Naive thymus-derived CD4-positive, alpha-beta T cell (primary cell): Measurements from ENCODE around the gene MAP7D1. TPM values are rescaled to one million over a fixed set of nuclear protein-coding genes. Genes with fewer than 3 reads are reported as not detected.
A peak's percentile ranks its signal among the peaks of the same experiment; 100 is the strongest.
"Not testable (repeated sequence)": the region's sequence is repeated elsewhere in the genome, so short reads cannot be mapped to it uniquely, and the experiment has no call there.

ENCODE experiments used
- ATAC-seq: fragments of 150-1000 bp; cut with Tn5 transposase; 2 replicates; pipeline ENCODE4 v1.10.0; 2021; ENCODE audit warnings: mild to moderate bottlenecking, moderate library complexity
- CTCF ChIA-PET: fragments of 350-600 bp; sonication (Branson Sonifier 250); formaldehyde crosslinking; loops from one replicate; lab custom pipeline; 2021; ENCODE audit warnings: antibody characterized with exemption; lab: Charles Lee
- POLR2A ChIA-PET: fragments of 350-600 bp; sonication (Branson Sonifier 250); formaldehyde crosslinking; loops from one replicate; lab custom pipeline; 2021; ENCODE audit warnings: antibody characterized with exemption, inconsistent platforms; lab: Charles Lee
- DNase-seq, 9 donors: peaks; one replicate each; pipeline versions ENCODE4 v3.0.0 to v3.0.0-alpha.2; 2020 to 2022; ENCODE audit warnings: mixed read lengths in 1 of 9
- H3K27ac ChIP-seq: one replicate; pipeline ENCODE4 v1.7.0; 2013; ENCODE audit warnings: mild to moderate bottlenecking, low read depth, low read length, moderate library complexity
- H3K27me3 ChIP-seq, 2 donors: one replicate each; pipeline ENCODE4 v1.7.0; 2013; ENCODE audit warnings: low read length in 2 of 2, mild to moderate bottlenecking in 2 of 2, moderate library complexity in 2 of 2; ENCODE audit not compliant: control insufficient read depth in 2 of 2, insufficient read depth in 2 of 2
- H3K36me3 ChIP-seq, 3 experiments: 1 replicate in 2 of 3; 2 replicates in 1 of 3; pipeline ENCODE4 v1.7.0; 2013; ENCODE audit warnings: low read length in 3 of 3, mild to moderate bottlenecking in 3 of 3, moderate library complexity in 1 of 3; ENCODE audit not compliant: insufficient read depth in 3 of 3, control insufficient read depth in 2 of 3
- H3K4me1 ChIP-seq, 2 donors: one replicate each; pipeline ENCODE4 v1.7.0; 2013; ENCODE audit warnings: low read length in 2 of 2, mild to moderate bottlenecking in 2 of 2, moderate library complexity in 1 of 2; ENCODE audit not compliant: control insufficient read depth in 2 of 2, insufficient read depth in 2 of 2
- H3K4me3 ChIP-seq: 2 replicates; pipeline ENCODE4 v1.7.0; 2013; ENCODE audit warnings: mild to moderate bottlenecking, low read length
- H3K9me3 ChIP-seq, 3 experiments: 1 replicate in 2 of 3; 2 replicates in 1 of 3; pipeline ENCODE4 v1.7.0; 2013; ENCODE audit warnings: low read length in 3 of 3; ENCODE audit not compliant: control insufficient read depth in 2 of 3
- H3K27ac Mint-ChIP-seq, 9 donors: one replicate each; pipeline ENCODE4 v1.8.0; 2020 to 2022; ENCODE audit warnings: mixed read lengths in 9 of 9, mild to moderate bottlenecking in 8 of 9, moderate library complexity in 5 of 9, inconsistent platforms in 2 of 9
- H3K27me3 Mint-ChIP-seq, 5 donors: one replicate each; pipeline ENCODE4 v1.8.0; 2021 to 2022; ENCODE audit warnings: mixed read lengths in 5 of 5, mild to moderate bottlenecking in 1 of 5
- H3K36me3 Mint-ChIP-seq, 5 donors: one replicate each; pipeline ENCODE4 v1.8.0; 2020 to 2022; ENCODE audit warnings: mixed read lengths in 5 of 5, mild to moderate bottlenecking in 3 of 5, inconsistent platforms in 1 of 5
- H3K4me1 Mint-ChIP-seq, 7 donors: one replicate each; pipeline ENCODE4 v1.8.0; 2020 to 2022; ENCODE audit warnings: mixed read lengths in 7 of 7, mild to moderate bottlenecking in 3 of 7, inconsistent platforms in 1 of 7
- H3K4me3 Mint-ChIP-seq, 10 donors: one replicate each; pipeline ENCODE4 v1.8.0; 2020 to 2022; ENCODE audit warnings: mild to moderate bottlenecking in 10 of 10, mixed read lengths in 10 of 10, moderate library complexity in 6 of 10, inconsistent platforms in 2 of 10
- H3K9me3 Mint-ChIP-seq, 11 donors: one replicate each; pipeline ENCODE4 v1.8.0; 2020 to 2022; ENCODE audit warnings: mixed read lengths in 11 of 11, mild to moderate bottlenecking in 4 of 11, inconsistent platforms in 1 of 11, moderate library complexity in 1 of 11
- intact Hi-C, 2 donors: fragments of 100-400 bp; cut with micrococcal nuclease; formaldehyde crosslinking; loops; one replicate each; pipeline ENCODE4 v1.15.1; 2023
- polyA plus RNA-seq, 2 donors: library from polyadenylated mRNA; unstranded; fragments of 300-500 nt; fragmentation: Illumina TruSeq; gene quantifications; one replicate each; pipeline ENCODE4 v1.2.3, GENCODE V29; 2021
- total RNA-seq, 6 experiments: library from RNA in 5 of 6; stranded (reverse) in 5 of 6; gene quantifications; 1 replicate in 5 of 6; 2 replicates in 1 of 6; pipeline ENCODE4 v1.2.3 and lab custom pipeline; 2021 to 2026

Gene MAP7D1
- total and polyA plus RNA-seq, 7 experiments from 2014 or later: 15.2 to 257 (median 232) TPM

- Histone ChIP-seq H3K27me3 (no peaks in the 10 kb centered on the region), H3K36me3 (peaks cover 21 to 68% (median 45%) of the 10 kb centered on the region in 3 experiments), H3K4me3 (no peak overlapping the region), H3K9me3 (no peaks in the 10 kb centered on the region), H3K4me1 (no peaks in the 10 kb centered on the region), H3K27ac (no peak overlapping the region)
- intact Hi-C loops: no loop called here
- Mint-ChIP-seq H3K4me1 (peaks cover 0 to 13% (median 6%) of the 10 kb centered on the region in 7 donors), H3K27me3 (no peaks in the 10 kb centered on the region), H3K4me3 (no peak overlapping the region), H3K27ac (peak overlapping the region in 2 of 9 donors; percentile 45 to 72), H3K9me3 (no peaks in the 10 kb centered on the region), H3K36me3 (peaks cover 10 to 31% (median 13%) of the 10 kb centered on the region in 5 donors)
- ATAC-seq (no peak), DNase-seq (no peak)
- CTCF ChIA-PET: no interaction called here
- POLR2A ChIA-PET: interaction anchor here (1.4 to 3.2 kb wide), 2 partner anchors 17 to 23 kb away, joined by 4 to 19 read pairs; partner anchors contain the start of gene MAP7D1
These were observed 23.2 kb downstream of the MAP7D1 start for GRCh38 chr1:36179220-36179600.

GRCh38 chr1:36182734-36183133, 26.8 kb downstream of the MAP7D1 start:
- ChIA-PET POLR2A (interaction anchor here (0.9 to 4.1 kb wide), 9 partner anchors 12 to 103 kb away, joined by 3 to 33 read pairs (median 6); partner anchors contain the start of genes MAP7D1, THRAP3 and TRAPPC3), CTCF (interaction anchor here (0.6 to 2.9 kb wide), 7 partner anchors 10 to 645 kb away, joined by 3 to 27 read pairs (median 4); partner anchors contain the start of gene TRAPPC3)
- peaks cover 10 to 20% (median 11%) of the 10 kb centered on the region in 5 donors for H3K36me3 Mint-ChIP-seq
- H3K4me3 Mint-ChIP-seq: no peak overlapping the region
- no peaks in the 10 kb centered on the region for H3K27me3 Mint-ChIP-seq
- Histone ChIP-seq H3K36me3 (peaks cover 14 to 35% (median 19%) of the 10 kb centered on the region in 3 experiments), H3K4me3 (no peak overlapping the region), H3K9me3 (no peaks in the 10 kb centered on the region), H3K4me1 (no peaks in the 10 kb centered on the region), H3K27me3 (no peaks in the 10 kb centered on the region), H3K27ac (peak overlapping the region; percentile 3)
- DNase-seq (no peak), ATAC-seq (peak; percentile 32)
- H3K27ac Mint-ChIP-seq: peak overlapping the region; percentile 10 to 85 (median 68)
- H3K9me3 Mint-ChIP-seq: no peaks in the 10 kb centered on the region
- intact Hi-C loops: no loop called here
- H3K4me1 Mint-ChIP-seq: peaks cover 0 to 18% (median 9%) of the 10 kb centered on the region in 7 donors

GRCh38 chr1:36183309-36183856, 27.4 kb downstream of the MAP7D1 start:
- Histone ChIP-seq H3K4me1 (no peaks in the 10 kb centered on the region), H3K36me3 (peaks cover 13 to 28% (median 19%) of the 10 kb centered on the region in 3 experiments), H3K27me3 (no peaks in the 10 kb centered on the region), H3K27ac (peak overlapping the region; percentile 3), H3K9me3 (no peaks in the 10 kb centered on the region), H3K4me3 (no peak overlapping the region)
- peaks cover 0 to 23% (median 14%) of the 10 kb centered on the region in 7 donors for H3K4me1 Mint-ChIP-seq
- peak overlapping the region; percentile 10 to 82 (median 44) for H3K27ac Mint-ChIP-seq
- ATAC-seq: no peak
- no peaks in the 10 kb centered on the region for H3K9me3 Mint-ChIP-seq
- H3K27me3 Mint-ChIP-seq: no peaks in the 10 kb centered on the region
- ChIA-PET CTCF (interaction anchor here (0.6 to 2.9 kb wide), 7 partner anchors 11 to 645 kb away, joined by 3 to 27 read pairs (median 4); partner anchors contain the start of gene TRAPPC3), POLR2A (interaction anchor here (0.6 to 4.1 kb wide), 10 partner anchors 12 to 571 kb away, joined by 3 to 33 read pairs (median 6); partner anchors contain the start of genes MAP7D1, THRAP3 and TRAPPC3)
- H3K36me3 Mint-ChIP-seq: peaks cover 10 to 20% (median 11%) of the 10 kb centered on the region in 5 donors
- intact Hi-C loops: no loop called here
- H3K4me3 Mint-ChIP-seq: no peak overlapping the region
- no peak for DNase-seq

GRCh38 chr1:36187800-36188593, 32.0 kb downstream of the MAP7D1 start:
- ChIA-PET CTCF (interaction anchor here (0.5 to 9.1 kb wide), 26 partner anchors 8 to 775 kb away, joined by 3 to 165 read pairs (median 6); partner anchors contain the start of genes MAP7D1, THRAP3 and TRAPPC3), POLR2A (interaction anchor here (0.6 to 6.8 kb wide), 8 partner anchors 15 to 1020 kb away, joined by 3 to 138 read pairs (median 4); partner anchors contain the start of genes MAP7D1, THRAP3 and TRAPPC3)
- DNase-seq: peak; percentile 56 to 86 (median 80)
- peaks cover 0 to 16% (median 12%) of the 10 kb centered on the region in 7 donors for H3K4me1 Mint-ChIP-seq
- H3K27me3 Mint-ChIP-seq: no peaks in the 10 kb centered on the region
- H3K4me1 ChIP-seq: no peaks in the 10 kb centered on the region
- H3K9me3 ChIP-seq: no peaks in the 10 kb centered on the region
- H3K4me3 Mint-ChIP-seq: no peak overlapping the region
- no peak overlapping the region for H3K4me3 ChIP-seq
- H3K27ac ChIP-seq: no peak overlapping the region
- H3K27me3 ChIP-seq: no peaks in the 10 kb centered on the region
- H3K27ac Mint-ChIP-seq: peak overlapping the region; percentile 37 to 85 (median 73)
- peak; percentile 99 for ATAC-seq
- peaks cover 0 to 3% (median 0%) of the 10 kb centered on the region in 5 donors for H3K36me3 Mint-ChIP-seq
- no peaks in the 10 kb centered on the region for H3K9me3 Mint-ChIP-seq
- intact Hi-C loops: loop anchor here (1.0 kb wide), 6 partner anchors 27 to 97 kb away; partner anchors contain the start of genes TRAPPC3 (in 2 of the 2) and THRAP3 (in 1 of the 2)
- no peaks in the 10 kb centered on the region for H3K36me3 ChIP-seq

- H3K27ac Mint-ChIP-seq, H3K4me3 ChIP-seq, H3K36me3 Mint-ChIP-seq, H3K27ac ChIP-seq, H3K27me3 Mint-ChIP-seq, ATAC-seq, H3K4me1 ChIP-seq, H3K9me3 Mint-ChIP-seq, H3K36me3 ChIP-seq, DNase-seq, H3K4me1 Mint-ChIP-seq, H3K4me3 Mint-ChIP-seq, H3K27me3 ChIP-seq, H3K9me3 ChIP-seq, intact Hi-C loops: not testable (repeated sequence)
- ChIA-PET POLR2A (interaction anchor here (1.1 kb wide), 1 partner anchor 89 kb away, joined by 3 read pairs; no protein-coding TSS in a partner anchor), CTCF (interaction anchor here (0.7 kb wide), 1 partner anchor 78 kb away, joined by 3 read pairs; no protein-coding TSS in a partner anchor)
These were observed 40.8 kb downstream of the MAP7D1 start for GRCh38 chr1:36196805-36197204.

- Histone ChIP-seq H3K9me3 (no peaks in the 10 kb centered on the region), H3K4me3 (no peak overlapping the region), H3K4me1 (no peaks in the 10 kb centered on the region), H3K36me3 (no peaks in the 10 kb centered on the region), H3K27me3 (no peaks in the 10 kb centered on the region), H3K27ac (no peak overlapping the region)
- ATAC-seq: no peak
- Mint-ChIP-seq H3K9me3 (no peaks in the 10 kb centered on the region), H3K4me1 (no peaks in the 10 kb centered on the region), H3K36me3 (peaks cover 0 to 3% (median 0%) of the 10 kb centered on the region in 5 donors), H3K4me3 (no peak overlapping the region), H3K27ac (no peak overlapping the region), H3K27me3 (peaks cover 0 to 4% (median 0%) of the 10 kb centered on the region in 5 donors)
- intact Hi-C loops: no loop called here
- ChIA-PET POLR2A (no interaction called here), CTCF (no interaction called here)
- DNase-seq: no peak
These were observed 42.7 kb downstream of the MAP7D1 start for GRCh38 chr1:36198641-36199040.
